ENCODE data around the gene PNPLA6.
"Not testable (repeated sequence)": the region's sequence is repeated elsewhere in the genome, so short reads cannot be mapped to it uniquely, and the experiment has no call there.

PNPLA6 gene

DNA sequence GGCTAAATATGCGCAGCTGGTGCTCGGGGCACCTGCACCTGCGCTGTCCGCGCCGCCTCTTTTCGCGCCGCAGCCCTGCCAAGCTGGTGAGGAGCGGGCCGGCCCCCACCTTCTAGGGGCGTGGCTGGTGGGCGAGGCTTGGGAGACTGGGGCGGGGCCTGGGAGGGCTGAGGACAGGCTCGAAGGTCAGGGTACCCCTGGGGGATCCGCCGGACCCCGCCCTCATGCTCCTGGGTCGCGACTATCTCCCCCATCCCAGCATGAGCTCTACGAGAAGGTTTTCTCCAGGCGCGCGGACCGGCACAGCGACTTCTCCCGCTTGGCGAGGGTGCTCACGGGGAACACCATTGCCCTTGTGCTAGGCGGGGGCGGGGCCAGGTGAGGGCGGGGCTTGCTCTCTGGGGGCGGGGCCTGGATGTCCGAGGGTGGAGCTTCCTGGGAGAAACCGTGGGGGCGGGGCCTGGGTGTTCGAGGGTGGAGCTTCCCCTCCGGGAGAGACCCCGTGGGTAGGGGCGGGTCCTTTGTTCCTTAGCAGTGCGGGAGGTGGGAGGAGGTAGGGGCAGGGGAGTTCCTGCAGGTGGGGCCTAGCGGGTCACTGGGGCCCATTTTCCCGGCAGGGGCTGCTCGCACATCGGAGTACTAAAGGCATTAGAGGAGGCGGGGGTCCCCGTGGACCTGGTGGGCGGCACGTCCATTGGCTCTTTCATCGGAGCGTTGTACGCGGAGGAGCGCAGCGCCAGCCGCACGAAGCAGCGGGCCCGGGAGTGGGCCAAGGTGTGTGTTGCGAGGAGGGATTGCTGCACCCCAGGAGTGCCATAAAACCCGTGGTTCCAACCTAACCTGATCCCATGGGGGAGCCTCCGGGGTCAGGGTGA lies 19.7 kb downstream of the PNPLA6 start:
- DNase-seq (ENCODE audit: low spot score): no peak

DNA sequence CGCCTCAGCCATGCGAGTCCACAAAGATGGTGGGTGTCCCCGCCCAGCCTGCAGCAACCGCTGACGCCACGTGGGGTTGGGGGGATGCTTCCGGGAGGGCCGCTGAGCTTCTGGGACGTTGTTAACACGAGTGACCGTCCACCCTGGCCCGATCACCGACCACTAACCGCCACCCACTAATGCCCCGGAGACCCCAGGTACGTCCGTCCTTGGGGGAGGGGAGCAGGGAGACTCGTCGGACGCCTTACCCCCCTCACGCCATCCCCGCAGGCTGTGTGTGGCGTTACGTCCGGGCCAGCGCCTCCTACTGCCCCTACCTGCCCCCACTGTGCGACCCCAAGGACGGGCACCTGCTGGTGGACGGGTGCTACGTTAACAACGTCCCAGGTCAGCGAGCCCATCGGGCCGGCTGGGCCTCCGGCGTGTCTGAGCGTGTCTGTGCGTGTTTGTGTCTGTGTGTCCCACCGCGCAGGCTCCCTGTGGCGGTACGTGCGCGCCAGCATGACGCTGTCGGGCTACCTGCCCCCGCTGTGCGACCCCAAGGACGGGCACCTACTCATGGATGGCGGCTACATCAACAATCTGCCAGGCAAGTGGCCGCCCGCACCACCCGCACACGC lies 21.3 kb downstream of the PNPLA6 start:
- no peak for DNase-seq (ENCODE audit: low spot score)

DNA sequence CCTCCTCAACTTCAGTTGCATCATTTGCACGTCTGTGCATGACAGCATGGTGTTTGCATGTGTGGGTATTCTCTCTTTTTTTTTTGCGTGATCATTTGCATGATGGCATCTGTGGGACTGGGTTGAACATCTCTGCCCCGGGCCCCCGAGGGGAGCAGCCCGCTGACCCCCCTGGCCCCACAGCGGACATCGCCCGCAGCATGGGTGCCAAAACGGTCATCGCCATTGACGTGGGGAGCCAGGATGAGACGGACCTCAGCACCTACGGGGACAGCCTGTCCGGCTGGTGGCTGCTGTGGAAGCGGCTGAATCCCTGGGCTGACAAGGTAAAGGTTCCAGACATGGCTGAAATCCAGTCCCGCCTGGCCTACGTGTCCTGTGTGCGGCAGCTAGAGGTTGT lies 23.1 kb downstream of the PNPLA6 start:
- DNase-seq (ENCODE audit: low spot score): no peak

DNA sequence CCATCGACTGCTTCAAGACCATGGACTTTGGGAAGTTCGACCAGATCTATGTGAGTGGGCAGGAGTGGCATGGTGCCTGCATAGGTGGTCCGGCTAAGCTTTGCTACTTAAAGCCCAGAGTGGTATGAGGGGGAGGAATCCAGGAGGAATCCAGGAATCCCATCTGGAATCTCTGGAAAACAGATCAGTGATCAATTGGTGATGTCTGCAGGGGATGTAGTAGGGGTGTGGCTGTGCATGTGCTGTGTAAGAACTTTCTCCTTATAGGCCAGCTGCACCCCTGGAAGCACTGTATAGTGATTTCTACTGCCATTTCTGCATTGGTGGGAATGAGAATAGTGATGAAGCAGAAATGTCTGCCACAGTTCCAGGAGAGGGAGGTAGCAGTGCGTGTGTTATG lies 23.6 kb downstream of the PNPLA6 start:
- DNase-seq (ENCODE audit: low spot score): no peak

DNA sequence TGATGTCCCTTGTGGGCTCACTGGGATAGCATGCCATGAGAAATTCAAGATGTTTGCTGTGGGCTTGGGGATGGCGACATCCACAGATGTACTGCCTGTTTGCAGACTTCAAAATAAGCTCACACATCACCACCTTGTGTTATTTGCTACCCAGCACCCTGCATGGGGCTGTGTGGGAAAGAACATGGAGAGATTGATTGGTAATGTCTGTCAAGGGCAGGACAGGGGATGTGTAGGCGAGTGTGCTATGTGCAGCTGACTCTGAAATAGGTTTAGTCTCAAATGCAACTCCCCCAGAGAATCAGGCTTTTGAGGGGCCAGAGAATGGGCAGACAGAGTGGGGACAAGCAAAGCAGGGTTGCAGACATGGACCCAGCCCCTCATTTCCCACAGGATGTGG lies 24.7 kb downstream of the PNPLA6 start:
- DNase-seq (ENCODE audit: low spot score): no peak

DNA sequence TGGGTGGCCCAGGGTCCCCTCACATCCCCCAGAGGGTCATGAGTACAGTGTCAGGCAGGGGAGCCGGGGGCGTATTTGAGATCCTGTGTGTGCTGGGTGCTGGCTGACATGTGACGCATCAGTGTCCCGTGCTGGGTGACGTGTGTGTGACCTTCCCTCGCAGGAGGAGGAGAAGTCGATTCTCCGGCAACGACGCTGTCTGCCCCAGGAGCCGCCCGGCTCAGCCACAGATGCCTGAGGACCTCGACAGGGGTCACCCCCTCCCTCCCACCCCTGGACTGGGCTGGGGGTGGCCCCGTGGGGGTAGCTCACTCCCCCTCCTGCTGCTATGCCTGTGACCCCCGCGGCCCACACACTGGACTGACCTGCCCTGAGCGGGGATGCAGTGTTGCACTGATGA lies 25.8 kb downstream of the PNPLA6 start:
- no peak for DNase-seq (ENCODE audit: low spot score)

DNA sequence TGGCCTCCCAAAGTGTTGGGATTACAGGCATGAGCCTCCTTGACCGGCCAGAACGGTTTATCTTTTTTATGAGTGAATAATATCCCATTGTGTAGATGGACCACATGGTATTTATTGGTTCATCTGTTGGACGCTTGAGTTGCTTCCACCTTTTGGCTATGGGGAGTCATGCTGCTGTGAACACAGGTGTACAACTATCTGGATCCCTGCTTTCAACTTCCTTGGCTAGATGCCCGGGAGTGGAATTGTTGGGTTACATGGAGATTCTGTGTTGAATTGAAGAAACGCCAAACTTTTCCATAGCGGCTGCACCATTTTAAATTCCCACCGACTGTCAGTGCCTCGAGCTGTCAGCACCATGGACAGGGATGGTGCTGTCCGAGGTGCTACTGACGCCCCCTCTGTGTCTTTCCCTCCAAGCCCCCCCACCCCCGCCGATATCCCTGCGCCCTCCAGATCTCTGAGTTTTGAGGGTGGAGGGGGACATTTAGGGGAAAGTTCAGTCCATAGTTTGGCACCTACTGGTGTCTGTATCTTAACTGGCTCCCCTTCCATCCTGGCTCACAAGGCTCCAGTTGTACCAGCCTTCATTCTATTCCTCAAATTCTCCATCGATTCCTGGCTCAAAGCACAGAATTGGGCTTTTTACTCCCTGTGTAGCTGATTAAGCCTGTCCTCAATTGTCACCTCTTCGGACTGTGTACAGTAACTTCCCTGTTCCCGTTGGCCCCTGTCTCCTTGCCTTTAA lies 27.3 kb downstream of the PNPLA6 start:
- DNase-seq (ENCODE audit: low spot score): no peak

DNA sequence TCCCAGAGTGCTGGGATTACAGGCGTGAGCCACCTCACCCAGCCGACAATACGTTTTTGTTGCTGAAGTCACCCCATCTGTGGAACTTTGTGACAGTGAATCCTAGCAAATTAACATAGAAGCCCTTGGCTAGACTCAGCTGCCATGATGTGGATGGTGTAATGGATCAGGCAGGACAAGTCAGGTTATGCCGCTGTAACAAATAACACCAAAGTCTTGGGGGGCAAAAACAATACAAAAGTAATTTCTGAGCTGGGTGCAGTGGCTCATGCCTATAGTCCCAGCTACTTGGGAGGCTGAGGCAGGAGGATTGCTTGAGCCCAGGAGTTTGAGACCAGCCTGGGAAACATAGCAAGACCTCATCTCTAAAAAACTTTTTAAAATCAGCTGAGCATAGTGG lies 29.3 kb downstream of the PNPLA6 start:
- DNase-seq (ENCODE audit: low spot score): no peak

DNA sequence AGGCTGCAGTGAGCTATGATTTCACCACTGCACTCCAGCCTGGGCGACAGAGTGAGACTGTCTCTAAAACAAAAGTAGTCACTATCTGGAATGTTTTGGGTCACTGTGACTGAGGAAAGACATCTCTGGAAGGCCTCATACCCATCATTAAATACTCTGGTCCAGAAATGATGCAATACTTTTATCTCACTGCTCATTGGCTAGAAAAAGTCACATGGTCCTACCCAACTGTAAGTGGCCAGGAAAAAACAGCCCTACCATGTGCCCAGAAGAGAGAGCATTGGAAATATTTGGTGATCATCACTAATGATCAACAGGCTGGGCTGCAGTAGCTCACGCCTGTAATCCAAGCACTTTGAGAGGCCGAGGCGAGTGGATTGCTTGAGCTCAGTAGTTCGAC lies 29.8 kb downstream of the PNPLA6 start:
- no peak for DNase-seq (ENCODE audit: low spot score)

DNA sequence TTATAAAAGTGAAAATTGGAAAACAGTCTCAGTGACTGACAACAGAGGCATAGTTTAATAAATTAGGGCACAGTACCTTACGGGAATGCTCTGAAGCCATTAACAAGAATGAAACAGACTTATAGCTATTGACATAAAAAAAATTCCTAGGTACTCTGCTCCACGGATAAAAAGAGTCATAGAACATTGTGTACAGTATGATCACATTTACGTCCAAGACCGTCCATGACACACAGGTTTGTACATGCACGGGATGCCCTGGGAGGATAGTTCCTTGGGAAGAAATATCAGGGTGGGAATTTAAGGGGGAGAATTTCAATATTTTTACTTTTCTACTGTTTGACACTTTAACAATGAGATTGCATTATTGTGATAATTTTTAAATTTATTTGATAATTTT lies 35.2 kb downstream of the PNPLA6 start:
- no peak for DNase-seq (ENCODE audit: low spot score)

DNA sequence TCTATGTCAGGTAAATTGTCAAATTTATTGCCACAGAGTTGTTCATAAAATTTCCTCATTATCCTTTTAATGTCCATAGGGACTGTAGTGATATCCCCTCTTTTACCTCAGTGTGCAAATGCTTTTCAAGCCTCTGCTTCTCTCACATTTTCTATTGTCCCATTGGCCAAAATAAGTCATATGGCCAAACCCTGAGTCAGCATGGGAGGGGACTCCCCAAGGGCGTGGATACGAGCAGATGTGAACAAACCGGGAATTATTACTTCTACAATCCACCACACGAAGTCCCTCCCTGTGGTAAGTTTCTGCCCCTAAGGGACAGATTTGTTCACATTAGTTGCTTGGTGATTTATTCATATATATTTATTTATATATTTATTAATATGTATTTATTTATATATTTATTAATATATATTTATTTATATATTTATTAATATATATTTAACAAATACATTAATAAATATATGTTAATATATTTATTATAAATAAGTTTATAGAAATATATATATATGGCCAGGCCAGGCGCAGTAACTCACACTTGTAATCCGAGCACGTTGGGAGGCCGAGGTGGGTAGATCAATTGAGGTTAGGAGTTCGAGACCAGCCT lies 40.0 kb downstream of the PNPLA6 start:
- no peak for DNase-seq (ENCODE audit: low spot score)

DNA sequence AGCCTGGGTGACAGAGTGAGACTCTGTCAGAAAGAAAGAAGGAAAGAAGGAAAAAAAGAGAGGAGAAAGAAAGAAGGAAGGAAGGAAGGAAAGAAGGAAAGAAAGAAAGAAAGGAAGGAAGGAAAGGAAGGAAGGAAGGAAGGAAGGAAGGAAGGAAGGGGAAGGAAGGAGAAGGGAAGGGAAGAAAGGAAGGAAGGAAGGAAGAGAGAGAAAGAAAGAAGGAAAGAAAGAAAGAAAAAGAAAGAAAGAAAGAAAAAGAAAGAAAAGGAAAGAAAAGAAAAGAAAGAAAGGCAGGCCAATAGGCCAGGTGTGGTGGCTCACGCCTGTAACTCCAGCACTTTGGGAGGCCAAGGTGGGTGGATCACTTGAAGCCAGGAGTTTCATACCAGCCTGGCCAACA lies 41.9 kb downstream of the PNPLA6 start:
- DNase-seq (ENCODE audit: low spot score): not testable (repeated sequence)

DNA sequence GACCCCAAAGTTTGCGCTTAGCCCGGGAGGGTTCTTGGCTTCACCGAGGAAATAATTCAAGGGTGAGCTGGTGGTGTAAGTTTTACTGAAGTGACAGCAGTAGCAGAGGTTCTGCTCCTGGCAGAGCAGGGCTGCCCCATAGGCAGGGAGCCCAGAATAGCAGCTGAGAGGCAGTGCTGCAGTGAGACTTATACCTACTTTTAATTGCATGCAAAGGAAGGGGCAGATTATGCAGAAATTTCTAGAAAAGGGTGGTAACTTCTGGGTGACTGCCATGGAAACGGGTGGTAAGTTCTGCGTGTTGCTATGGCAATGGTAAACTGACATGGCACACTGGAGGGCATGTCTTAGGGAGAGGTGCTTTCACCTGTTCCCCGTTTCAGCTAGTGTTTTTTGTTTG lies 42.6 kb downstream of the PNPLA6 start:
- DNase-seq (ENCODE audit: low spot score): no peak

DNA sequence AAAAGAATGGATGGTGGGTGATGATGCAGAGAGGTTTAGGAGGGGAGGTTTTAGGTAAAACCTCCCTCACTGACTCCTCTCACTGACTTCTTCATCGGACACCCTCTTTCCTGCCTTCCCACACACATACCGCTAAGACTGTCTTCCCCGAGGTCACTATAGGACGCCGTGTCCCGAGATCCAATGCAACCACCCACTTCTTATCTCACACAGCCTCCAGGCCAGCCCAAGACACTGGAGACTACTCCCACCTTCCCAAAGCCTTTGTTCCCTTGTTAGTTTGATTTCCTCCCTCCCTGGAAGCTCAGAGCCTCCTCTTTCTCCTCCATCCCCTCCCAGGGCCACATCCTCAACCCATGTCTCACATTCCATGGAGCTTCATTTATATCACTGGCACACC lies 43.7 kb downstream of the PNPLA6 start:
- no peak for DNase-seq (ENCODE audit: low spot score)

DNA sequence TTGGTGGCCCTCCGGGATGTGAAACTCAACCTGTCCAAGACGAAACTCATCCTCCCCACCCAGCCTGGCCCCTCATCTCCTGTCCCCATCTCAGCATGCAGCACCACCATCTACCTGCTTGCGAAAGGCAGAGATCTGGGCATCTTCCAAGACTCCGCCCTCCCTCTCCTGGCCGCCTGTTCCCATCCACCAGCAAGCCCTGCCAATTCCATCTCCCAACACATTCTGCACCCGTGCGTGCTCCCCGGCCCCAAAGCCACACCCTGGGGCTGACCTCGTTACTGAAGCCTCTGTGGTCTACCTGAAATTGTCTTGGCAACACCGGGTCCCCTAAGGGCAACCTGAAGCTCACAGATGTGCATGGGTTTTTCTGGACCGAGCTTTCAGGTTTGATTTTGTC lies 46.9 kb downstream of the PNPLA6 start:
- DNase-seq (ENCODE audit: low spot score): no peak

DNA sequence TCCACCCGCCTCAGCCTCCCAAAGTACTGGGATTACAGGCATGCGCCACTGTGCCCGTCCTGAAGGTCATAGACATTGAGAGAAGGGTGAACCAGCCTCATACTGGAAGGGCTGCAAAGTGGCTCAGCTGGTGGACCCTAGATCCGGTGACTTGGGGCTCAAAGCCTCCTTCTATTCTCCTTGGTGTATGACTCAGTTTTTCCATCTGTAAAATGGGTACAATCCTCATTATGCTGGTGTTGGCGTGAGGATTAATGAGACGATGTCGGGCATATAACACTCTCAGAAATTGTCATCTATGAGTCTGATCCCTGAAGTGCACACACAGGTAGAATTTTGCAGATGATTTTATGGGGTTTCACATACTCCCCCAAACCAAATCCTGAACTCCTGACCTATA lies 54.3 kb downstream of the PNPLA6 start:
- DNase-seq (ENCODE audit: low spot score): no peak

DNA sequence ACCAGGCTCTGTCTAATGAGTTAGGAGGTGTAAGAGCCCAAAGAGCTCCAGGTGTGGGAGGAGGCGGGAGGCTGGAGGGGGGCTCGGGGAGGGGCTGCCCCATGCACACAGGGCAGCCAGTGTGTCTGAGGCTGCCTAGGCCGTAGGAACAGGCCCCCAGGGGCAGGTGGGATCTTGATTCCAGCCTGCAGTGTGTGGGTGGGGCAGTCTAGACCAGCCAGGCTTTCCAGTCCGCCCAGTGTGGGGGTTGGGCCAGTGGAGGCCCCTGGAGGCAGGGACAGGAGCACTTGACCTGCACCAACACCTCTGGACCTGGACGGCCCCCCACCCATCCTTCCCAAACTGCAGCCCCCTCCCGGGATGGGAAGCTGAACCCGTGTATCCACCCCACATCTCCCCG lies 54.7 kb downstream of the PNPLA6 start:
- DNase-seq (ENCODE audit: low spot score): no peak

DNA sequence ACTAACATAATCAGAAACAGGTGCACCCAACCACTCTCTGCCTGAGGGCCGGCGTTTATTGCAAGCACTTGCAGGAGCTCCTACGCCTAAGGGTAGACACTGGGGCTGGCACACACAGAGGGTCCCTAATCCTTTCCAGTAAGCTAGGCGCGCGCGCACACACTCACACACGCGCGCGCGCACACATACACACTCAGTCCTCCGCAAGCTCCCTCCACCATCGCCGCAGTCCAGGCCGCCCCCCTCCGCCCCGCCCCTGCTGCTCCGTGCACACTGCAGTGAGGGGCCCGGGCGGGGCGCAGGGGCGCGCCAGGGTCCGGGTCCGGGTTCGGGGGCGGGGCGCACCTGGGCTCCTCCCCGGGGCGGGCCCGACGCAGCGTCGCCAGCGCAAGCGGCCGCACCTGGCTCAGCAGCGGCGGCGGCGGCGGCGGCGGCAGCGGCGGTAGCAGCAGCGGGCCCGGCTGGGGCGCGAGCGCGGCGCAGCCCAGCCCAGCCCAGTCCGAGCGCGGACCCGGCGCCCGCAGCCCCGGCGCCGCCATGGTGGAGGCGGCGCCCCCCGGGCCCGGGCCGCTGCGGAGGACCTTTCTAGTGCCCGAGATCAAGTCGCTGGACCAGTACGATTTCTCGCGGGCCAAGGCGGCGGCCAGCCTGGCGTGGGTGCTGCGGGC lies 60.1 kb downstream of the PNPLA6 start, which contains the start of gene CAMSAP3:
CAMSAP3 (plus strand) TSS at position 398 of the 668 bp plus-strand sequence; CDS start at position 538, 140 bp downstream.
- no peak for DNase-seq (ENCODE audit: low spot score)

DNA sequence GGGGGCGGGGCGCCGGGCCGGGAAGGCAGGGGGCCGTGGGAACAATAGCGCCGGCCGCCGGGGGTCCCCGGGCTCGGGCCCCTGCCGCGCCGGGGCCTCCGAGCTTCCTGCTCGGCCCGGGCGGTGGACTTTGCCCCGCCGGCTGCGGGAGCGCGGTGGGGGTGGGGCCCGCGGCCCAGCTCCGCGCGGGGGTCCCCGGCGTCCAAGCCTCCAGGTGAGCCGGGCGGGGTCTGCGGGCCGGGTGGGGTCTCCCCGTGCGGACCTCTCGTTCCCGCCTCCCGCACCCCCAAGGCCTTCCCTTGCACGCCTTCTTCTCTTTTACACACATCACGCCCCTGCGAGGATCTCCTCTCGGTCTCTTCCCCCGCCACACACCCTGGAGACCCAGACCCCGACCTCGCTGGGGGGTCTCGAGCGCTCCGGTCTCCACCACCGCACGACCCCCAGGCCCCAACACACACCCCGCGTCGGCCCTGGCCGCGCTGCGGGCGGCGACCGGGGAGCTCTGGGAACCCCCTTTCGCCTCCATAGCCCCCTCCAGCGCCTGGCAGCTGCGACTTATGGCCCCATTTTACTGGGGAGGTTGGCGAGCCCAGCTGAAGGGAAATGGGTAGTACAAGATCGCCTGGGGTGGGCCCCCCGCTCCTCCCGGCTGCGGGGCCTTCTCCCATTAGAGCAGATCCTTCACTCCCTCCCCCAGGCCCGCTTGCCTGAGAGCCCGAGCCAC lies 60.9 kb downstream of the PNPLA6 start:
- no peak for DNase-seq (ENCODE audit: low spot score)

DNA sequence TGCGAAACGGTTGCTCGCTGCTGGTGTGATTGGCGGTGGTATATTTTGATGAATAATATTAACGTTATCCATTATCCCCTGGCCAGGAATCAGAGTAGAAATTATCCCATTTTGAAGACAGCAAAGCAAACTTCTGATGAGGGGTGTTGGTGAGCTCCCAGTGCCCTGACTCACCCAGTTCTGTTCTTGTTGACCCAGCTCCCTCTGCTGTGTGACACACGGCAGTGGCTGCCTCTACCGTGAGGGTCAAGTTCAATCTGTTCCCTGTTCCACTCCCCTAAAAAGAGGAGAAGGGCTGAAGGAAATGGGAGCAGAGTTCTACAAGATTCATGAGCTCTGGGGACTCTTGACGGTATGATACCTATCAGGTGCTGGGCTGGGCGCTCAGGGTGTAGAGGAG lies 62.2 kb downstream of the PNPLA6 start:
- DNase-seq (ENCODE audit: low spot score): no peak

DNA sequence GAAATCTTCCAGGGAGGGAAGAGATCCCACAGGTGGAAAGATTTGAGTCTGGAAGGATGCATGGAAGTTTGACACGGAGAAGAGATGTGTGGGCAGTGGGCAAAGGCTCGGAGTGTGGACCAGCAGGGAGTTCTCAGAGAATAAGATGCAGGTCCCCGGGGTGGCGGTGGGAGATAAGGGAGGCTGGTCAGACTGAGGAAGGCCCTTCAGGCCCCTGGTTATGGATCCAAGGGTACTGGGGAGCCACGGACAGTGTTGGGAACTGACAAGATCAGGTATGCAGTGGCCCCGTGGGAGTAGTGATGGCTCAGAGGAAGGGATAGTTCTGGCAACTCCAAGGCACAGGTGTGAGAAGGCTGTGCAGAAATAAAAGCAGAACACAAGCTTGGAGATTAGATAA lies 62.7 kb downstream of the PNPLA6 start:
- no peak for DNase-seq (ENCODE audit: low spot score)
